ENCODE measurements around the gene APLP2. TPM values are rescaled to one million over a fixed set of nuclear protein-coding genes. Genes with fewer than 3 reads are reported as not detected.

The APLP2 gene
- total RNA-seq, 4 donors from 2014 or later, result 125 to 226 (median 158) TPM

DNA sequence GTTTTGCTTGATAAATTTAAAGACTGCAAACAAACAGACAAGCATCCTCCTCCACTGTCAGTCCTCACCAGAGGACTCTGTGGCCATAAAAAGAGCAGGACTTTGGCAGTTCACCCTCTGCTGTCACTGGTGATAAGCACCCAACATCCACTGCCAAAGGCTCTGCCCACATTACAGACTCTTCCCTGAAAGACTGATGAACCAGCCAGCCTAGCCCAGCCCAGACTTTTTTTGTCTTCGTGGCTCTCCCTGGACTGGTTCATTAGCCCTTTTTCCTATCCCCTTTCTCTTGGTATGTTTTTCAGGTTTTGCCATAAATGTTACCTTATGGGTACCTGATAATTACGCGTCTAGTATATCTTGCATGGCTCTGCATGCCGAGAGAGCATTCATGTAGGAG is 104.9 kb downstream of the APLP2 start:
- intact Hi-C loops (cut with DNase I; ENCODE audit: low total_unique reads), result no loop called here
- WGBS, 2 donors, result 95 to 97% methylated on average over 4 of the region's 4 CpGs

DNA sequence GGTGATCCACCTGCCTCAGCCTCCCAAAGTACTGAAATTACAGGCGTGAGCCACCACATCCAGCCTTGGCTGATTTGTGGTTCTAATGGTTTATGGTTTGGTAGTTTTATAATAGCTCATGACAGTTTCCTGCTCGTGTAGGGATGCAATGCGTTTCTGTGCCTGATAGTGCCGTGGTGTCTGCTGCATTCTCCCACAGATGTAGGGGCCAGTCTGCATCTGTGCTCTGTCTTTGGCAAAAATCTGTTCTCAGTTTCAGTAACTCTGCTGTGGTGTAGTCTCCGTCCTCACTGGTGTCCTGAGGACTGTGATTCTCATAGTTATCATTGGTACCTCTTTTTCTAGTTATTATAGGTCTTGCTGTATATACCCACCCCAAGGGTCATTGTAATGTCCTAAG is 106.2 kb downstream of the APLP2 start:
- H3K4me3 ChIP-seq (ENCODE audit: low read depth, poor library complexity, severe bottlenecking), result no peak overlapping the region
- no peak for DNase-seq (ENCODE audit: low spot score in 2 of 2)
- intact Hi-C loops (cut with DNase I; ENCODE audit: low total_unique reads), result no loop called here
- TF ChIP-seq POLR2A (IDR thresholded peaks at IDR 0.05), result no peak
- TF ChIP-seq, protein P1, sequence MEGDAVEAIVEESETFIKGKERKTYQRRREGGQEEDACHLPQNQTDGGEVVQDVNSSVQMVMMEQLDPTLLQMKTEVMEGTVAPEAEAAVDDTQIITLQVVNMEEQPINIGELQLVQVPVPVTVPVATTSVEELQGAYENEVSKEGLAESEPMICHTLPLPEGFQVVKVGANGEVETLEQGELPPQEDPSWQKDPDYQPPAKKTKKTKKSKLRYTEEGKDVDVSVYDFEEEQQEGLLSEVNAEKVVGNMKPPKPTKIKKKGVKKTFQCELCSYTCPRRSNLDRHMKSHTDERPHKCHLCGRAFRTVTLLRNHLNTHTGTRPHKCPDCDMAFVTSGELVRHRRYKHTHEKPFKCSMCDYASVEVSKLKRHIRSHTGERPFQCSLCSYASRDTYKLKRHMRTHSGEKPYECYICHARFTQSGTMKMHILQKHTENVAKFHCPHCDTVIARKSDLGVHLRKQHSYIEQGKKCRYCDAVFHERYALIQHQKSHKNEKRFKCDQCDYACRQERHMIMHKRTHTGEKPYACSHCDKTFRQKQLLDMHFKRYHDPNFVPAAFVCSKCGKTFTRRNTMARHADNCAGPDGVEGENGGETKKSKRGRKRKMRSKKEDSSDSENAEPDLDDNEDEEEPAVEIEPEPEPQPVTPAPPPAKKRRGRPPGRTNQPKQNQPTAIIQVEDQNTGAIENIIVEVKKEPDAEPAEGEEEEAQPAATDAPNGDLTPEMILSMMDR (IDR thresholded peaks at IDR 0.05), result no peak
- whole genome bisulfite sequencing, 2 donors, result 59 to 62% methylated on average over 5 of the region's 5 CpGs

More for the DNA sequence above, 104.9 kb downstream of the APLP2 start:
- no peak overlapping the region for H3K4me3 ChIP-seq (ENCODE audit: low read depth, poor library complexity, severe bottlenecking)
- no peak for DNase-seq (ENCODE audit: low spot score in 2 of 2)
- TF ChIP-seq, protein P1 (IDR thresholded peaks at IDR 0.05), result no peak
- no peak for TF ChIP-seq POLR2A (IDR thresholded peaks at IDR 0.05)

DNA sequence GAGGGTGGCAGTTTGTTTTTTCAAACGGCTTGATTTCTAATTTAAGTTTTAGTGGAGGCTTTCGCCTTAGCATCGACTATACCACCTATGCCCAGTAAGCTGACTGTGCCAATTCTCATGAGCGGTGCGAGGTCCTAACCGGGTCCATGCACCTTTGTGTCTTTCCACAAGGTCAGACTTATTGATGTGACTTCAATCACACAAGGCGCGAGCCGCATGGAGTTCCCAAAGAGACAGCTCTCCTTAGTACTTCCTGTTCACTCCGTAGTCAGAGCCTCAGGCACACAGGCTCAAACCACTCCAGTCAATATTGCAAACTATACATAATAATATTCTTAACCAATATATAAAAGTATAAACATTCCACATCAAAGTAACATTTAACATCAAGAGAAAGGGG is 108.1 kb downstream of the APLP2 start:
- H3K4me3 ChIP-seq (ENCODE audit: low read depth, poor library complexity, severe bottlenecking), result no peak overlapping the region
- DNase-seq (ENCODE audit: low spot score in 2 of 2), result no peak
- WGBS, 2 donors, result 79 to 80% methylated on average over 10 of the region's 10 CpGs
- TF ChIP-seq POLR2A (IDR thresholded peaks at IDR 0.05), result no peak
- TF ChIP-seq, protein P1 (IDR thresholded peaks at IDR 0.05), result no peak
- intact Hi-C loops (cut with DNase I; ENCODE audit: low total_unique reads), result no loop called here

DNA sequence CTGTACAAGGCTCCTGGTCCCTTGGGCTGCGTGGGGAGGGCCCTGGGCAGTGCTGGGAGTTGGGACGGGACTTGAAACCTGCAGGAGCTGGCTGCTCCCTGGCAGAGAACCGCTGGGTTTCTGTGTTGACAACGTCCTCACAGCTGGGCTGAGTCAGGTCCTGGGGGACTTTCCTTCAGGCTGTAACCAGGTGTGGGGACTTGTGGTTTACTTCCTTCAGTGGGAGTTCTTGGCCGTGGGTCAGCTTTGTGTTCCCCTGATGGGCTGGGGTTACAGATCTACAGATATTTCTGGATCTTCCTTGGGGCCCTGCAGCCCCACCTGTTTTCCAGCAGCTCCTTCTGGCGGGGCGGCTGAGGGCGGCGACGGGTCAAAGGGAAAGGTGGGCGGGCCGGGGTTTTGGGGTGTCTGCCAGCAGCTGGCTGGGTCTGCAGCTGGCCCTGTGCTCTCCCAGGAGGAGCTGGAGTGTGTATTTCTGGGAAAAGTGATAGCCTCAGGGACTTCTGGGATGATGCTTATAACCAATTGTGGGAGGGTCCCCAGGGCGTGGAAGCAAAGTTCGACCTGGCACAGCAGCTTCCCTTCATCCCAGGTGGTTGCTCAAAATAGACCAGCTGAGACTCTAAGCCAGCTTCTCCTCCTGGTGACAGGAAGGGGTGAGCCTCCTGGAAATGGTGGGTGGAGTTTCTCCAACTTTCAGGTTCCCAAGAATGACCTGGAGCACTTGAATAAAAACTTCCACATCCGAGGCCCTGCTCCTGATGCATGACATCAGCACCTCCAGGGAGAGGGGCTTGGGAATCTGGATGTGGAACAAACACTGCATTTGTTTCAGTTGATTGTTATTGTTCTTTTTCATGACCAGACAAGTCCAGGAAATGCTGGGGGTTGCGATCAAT is 109.0 kb downstream of the APLP2 start:
- DNase-seq (ENCODE audit: low spot score in 2 of 2), result no peak
- WGBS, 2 donors, result 25 to 26% methylated on average over 9 to 16 of the region's 16 CpGs
- no peak for TF ChIP-seq POLR2A (IDR thresholded peaks at IDR 0.05)
- TF ChIP-seq, protein P1 (IDR thresholded peaks at IDR 0.05), result no peak
- intact Hi-C loops (cut with DNase I; ENCODE audit: low total_unique reads), result no loop called here
- H3K4me3 ChIP-seq (ENCODE audit: low read depth, poor library complexity, severe bottlenecking), result no peak overlapping the region

DNA sequence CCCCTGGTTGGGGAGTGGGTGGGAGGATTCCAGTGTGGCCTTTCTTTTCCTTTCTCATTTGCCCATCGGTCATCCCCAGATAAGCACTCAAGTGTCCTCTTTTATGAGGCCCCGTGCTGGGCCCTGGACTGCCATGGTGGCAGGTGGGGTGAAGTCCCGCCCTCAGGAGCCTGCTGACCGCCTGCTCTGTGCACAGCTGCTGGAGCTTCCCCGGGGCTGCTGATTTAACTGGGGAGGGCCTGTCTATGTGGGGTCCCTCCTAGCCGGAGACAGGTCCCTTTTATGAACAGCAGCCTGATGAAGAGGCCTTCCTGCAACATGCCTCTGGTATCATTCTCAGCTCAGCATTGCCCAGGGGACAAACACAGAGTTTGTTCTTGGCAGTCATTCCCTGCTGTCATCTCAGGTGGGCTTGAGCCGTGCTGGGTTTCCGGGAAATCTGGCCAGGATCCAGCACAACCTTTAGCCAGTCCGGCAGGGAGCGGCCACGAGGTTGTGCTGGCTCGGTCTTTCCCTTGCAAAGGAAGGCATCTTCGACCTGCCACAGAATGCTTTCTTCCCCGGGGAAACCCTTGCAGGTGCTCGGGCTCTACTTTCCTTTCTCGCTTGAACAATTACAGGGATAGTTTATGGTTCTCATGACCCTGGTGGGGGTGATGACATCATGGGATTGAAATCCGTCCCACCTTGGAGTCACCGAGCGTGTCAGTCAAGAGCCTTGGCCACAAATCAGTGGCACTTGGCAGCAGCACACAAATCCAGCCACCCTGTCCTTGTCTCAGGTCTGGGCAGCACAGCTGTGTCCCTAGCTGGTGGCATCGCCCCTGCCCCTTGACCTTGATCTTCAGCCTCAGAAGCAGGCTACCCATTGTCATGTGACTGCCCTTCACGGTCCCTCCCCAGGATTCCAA is 110.0 kb downstream of the APLP2 start:
- DNase-seq (ENCODE audit: low spot score in 2 of 2), result no peak
- TF ChIP-seq POLR2A (IDR thresholded peaks at IDR 0.05), result no peak
- TF ChIP-seq, protein P1 (IDR thresholded peaks at IDR 0.05), result no peak
- 69 to 71% methylated on average over 20 to 21 of the region's 21 CpGs for WGBS, 2 donors
- intact Hi-C loops (cut with DNase I; ENCODE audit: low total_unique reads), result no loop called here
- no peak overlapping the region for H3K4me3 ChIP-seq (ENCODE audit: low read depth, poor library complexity, severe bottlenecking)
